ENCODE data around the gene MAG. TPM values are rescaled to one million over a fixed set of nuclear protein-coding genes. Genes with fewer than 3 reads are reported as not detected.

MAG gene
- total RNA-seq, 2 experiments from 2014 or later: 0.20 to 0.31 TPM

DNA sequence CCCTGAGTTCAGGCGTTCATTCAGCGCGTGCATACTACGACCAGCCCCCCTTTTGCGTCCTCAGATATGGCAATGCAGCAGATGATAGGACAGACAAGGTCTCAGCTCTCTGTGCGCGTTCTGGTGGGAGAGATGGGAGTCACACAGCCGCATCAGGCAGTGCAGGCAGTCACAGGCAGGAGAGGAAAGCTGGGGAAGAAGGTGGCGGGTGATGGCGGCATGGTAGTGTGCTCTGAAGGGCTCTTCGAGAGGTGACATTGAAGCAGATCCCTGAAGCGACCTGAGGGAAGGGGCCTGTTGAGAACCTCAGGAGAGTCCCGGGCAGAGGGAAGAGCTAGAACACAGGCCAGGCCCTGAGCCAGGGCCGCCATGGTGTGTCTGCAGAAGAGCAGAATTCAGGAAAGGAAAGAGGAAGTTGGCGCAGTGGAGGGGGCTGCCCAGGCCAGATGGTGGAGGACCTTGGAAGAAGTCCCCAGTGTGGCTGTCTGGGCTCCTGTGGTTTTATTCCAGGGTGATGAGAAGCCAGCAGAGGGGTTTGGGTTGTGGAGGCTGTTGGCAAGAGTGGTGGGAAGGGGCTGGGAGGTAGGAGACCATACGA, 19.7 kb upstream of the MAG start:
- ChIA-PET CTCF (interaction anchor here (0.5 to 1.3 kb wide), 3 partner anchors 131 to 223 kb away, joined by 3 read pairs; no protein-coding TSS in a partner anchor), POLR2A (interaction anchor here (0.5 to 1.0 kb wide), 3 partner anchors 9 to 118 kb away, joined by 3 read pairs; partner anchors contain the start of gene FXYD5)
- H3K9me3 Mint-ChIP-seq: no peaks in the 10 kb centered on the region
- ATAC-seq: no peak
- peaks cover 34% of the 10 kb centered on the region for H3K36me3 Mint-ChIP-seq (ENCODE audit: low read depth)
- TF ChIP-seq, protein P1, sequence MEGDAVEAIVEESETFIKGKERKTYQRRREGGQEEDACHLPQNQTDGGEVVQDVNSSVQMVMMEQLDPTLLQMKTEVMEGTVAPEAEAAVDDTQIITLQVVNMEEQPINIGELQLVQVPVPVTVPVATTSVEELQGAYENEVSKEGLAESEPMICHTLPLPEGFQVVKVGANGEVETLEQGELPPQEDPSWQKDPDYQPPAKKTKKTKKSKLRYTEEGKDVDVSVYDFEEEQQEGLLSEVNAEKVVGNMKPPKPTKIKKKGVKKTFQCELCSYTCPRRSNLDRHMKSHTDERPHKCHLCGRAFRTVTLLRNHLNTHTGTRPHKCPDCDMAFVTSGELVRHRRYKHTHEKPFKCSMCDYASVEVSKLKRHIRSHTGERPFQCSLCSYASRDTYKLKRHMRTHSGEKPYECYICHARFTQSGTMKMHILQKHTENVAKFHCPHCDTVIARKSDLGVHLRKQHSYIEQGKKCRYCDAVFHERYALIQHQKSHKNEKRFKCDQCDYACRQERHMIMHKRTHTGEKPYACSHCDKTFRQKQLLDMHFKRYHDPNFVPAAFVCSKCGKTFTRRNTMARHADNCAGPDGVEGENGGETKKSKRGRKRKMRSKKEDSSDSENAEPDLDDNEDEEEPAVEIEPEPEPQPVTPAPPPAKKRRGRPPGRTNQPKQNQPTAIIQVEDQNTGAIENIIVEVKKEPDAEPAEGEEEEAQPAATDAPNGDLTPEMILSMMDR (IDR thresholded peaks at IDR 0.05): no peak
- no peak overlapping the region for H3K27ac Mint-ChIP-seq
- H3K4me1 Mint-ChIP-seq (ENCODE audit: low read depth): peaks cover 15% of the 10 kb centered on the region
- no peak overlapping the region for H3K4me3 Mint-ChIP-seq
- intact Hi-C loops (cut with micrococcal nuclease): no loop called here
- H3K27me3 Mint-ChIP-seq: no peaks in the 10 kb centered on the region
- DNase-seq: no peak

GRCh38 chr19:35272954-35273649, 18.9 kb upstream of the MAG start:
- H3K36me3 Mint-ChIP-seq (ENCODE audit: low read depth): peaks cover 30% of the 10 kb centered on the region
- TF ChIP-seq, protein P1 (IDR thresholded peaks at IDR 0.05): no peak
- no peaks in the 10 kb centered on the region for H3K27me3 Mint-ChIP-seq
- POLR2A ChIA-PET: interaction anchor here (0.8 to 1.0 kb wide), 3 partner anchors 8 to 119 kb away, joined by 3 to 4 read pairs (median 3); partner anchors contain the start of gene FXYD5
- peak overlapping the region; percentile 63 for H3K27ac Mint-ChIP-seq
- no peak overlapping the region for H3K4me3 Mint-ChIP-seq
- DNase-seq: no peak
- H3K9me3 Mint-ChIP-seq: no peaks in the 10 kb centered on the region
- ATAC-seq: no peak
- intact Hi-C loops (cut with micrococcal nuclease): no loop called here
- CTCF ChIA-PET: interaction anchor here (0.9 to 1.4 kb wide), 3 partner anchors 132 to 222 kb away, joined by 3 read pairs; no protein-coding TSS in a partner anchor
- peaks cover 15% of the 10 kb centered on the region for H3K4me1 Mint-ChIP-seq (ENCODE audit: low read depth)

DNA sequence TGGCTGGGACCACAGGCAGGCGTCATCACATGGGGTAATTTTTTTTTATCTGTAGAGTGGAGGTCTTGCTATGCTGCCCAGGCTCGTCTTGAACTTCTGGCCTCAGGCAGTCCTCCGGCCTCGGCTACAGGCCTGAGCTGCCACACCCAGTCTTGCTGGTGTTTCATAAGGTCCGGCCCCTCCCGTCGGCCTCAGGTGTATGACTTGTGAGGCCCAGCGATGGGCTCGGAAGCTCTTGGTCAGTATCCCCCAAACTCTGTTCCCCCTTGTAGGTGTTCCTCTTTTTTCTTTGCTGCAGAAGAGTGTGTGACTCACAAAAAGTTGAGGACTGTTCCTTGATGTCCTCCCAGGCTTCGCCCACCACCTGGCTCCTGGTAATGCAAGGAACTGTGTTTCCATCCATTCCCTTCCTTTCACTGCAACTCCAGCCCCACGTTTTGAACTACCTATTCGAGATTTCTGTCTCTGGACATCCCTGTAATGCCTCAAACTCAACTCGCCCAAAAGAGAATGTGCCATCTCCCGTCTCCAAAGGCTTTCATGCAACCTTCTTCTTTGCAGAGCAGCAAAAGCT, 18.2 kb upstream of the MAG start:
- Mint-ChIP-seq H3K9me3 (no peaks in the 10 kb centered on the region), H3K4me3 (no peak overlapping the region), H3K27ac (no peak overlapping the region), H3K27me3 (no peaks in the 10 kb centered on the region), H3K36me3 (ENCODE audit: low read depth) (peaks cover 30% of the 10 kb centered on the region), H3K4me1 (ENCODE audit: low read depth) (peaks cover 15% of the 10 kb centered on the region)
- intact Hi-C loops (cut with micrococcal nuclease): no loop called here
- ChIA-PET POLR2A (interaction anchor here (0.7 to 0.9 kb wide), 3 partner anchors 14 to 125 kb away, joined by 3 read pairs; no protein-coding TSS in a partner anchor), CTCF (interaction anchor here (1.3 to 1.4 kb wide), 2 partner anchors 133 to 221 kb away, joined by 3 read pairs; no protein-coding TSS in a partner anchor)
- TF ChIP-seq, protein P1 (IDR thresholded peaks at IDR 0.05): no peak
- no peak for DNase-seq
- ATAC-seq: no peak

- H3K27ac Mint-ChIP-seq: no peak overlapping the region
- H3K4me1 Mint-ChIP-seq (ENCODE audit: low read depth): peaks cover 15% of the 10 kb centered on the region
- no peaks in the 10 kb centered on the region for H3K27me3 Mint-ChIP-seq
- ChIA-PET CTCF (interaction anchor here (1.4 kb wide), 1 partner anchor 221 kb away, joined by 3 read pairs; no protein-coding TSS in a partner anchor), POLR2A (interaction anchor here (0.7 to 0.9 kb wide), 3 partner anchors 14 to 126 kb away, joined by 3 read pairs; no protein-coding TSS in a partner anchor)
- no peak for DNase-seq
- ATAC-seq: no peak
- intact Hi-C loops (cut with micrococcal nuclease): no loop called here
- no peak overlapping the region for H3K4me3 Mint-ChIP-seq
- peaks cover 30% of the 10 kb centered on the region for H3K36me3 Mint-ChIP-seq (ENCODE audit: low read depth)
- TF ChIP-seq, protein P1 (IDR thresholded peaks at IDR 0.05): no peak
- no peaks in the 10 kb centered on the region for H3K9me3 Mint-ChIP-seq
Observed at GRCh38 chr19:35274323-35274722, 17.6 kb upstream of the MAG start.

Data from activated CD8-positive, alpha-beta T cell treated with anti-CD3 and anti-CD28 coated beads for 36 hours (primary cell).